OCI-LY7 (cell line): Measurements from ENCODE around the gene SLC18A3.

ENCODE experiments used
- EZH2phosphoT487 ChIP-seq: fragments of 200-600 bp; sonication (generic); IDR thresholded peaks from 2 replicates; pipeline ENCODE4 v1.6.1; 2018; ENCODE audit warnings: low read depth, borderline replicate concordance, mild to moderate bottlenecking, mixed run types, antibody characterized with exemption, low read length, moderate library complexity, mixed read lengths
- TF ChIP-seq, protein P1 (sequence below): fragments of 200-600 bp; sonication (generic); conservative IDR thresholded peaks from 2 replicates; pipeline ENCODE4 v1.5.1; 2014; ENCODE audit warnings: mild to moderate bottlenecking, antibody characterized with exemption, low read length, moderate library complexity, mixed read lengths

DNA sequence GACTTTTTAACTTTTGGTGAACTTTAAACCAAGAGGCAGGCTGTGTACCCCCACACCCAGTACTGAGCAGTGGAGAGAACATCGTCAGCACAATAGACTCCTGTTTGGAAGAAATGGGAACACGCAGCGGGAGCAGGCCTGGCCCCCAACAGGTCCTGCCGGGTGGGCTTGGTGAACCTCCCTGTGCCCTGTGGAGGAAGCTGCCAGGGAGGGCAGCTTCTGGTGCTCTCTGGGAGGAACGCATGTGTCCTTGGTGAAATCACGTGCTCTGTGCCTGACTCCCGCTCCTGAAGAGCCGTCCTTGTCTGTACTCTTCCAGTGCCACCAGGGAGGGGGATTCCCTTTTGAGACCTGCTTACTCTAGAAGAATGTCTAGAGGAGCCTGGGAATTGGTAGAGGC lies 35.3 kb downstream of the SLC18A3 start:
- TF ChIP-seq, protein P1, sequence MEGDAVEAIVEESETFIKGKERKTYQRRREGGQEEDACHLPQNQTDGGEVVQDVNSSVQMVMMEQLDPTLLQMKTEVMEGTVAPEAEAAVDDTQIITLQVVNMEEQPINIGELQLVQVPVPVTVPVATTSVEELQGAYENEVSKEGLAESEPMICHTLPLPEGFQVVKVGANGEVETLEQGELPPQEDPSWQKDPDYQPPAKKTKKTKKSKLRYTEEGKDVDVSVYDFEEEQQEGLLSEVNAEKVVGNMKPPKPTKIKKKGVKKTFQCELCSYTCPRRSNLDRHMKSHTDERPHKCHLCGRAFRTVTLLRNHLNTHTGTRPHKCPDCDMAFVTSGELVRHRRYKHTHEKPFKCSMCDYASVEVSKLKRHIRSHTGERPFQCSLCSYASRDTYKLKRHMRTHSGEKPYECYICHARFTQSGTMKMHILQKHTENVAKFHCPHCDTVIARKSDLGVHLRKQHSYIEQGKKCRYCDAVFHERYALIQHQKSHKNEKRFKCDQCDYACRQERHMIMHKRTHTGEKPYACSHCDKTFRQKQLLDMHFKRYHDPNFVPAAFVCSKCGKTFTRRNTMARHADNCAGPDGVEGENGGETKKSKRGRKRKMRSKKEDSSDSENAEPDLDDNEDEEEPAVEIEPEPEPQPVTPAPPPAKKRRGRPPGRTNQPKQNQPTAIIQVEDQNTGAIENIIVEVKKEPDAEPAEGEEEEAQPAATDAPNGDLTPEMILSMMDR = no peak
- TF ChIP-seq EZH2phosphoT487 = no peak
